Erythroblast (primary cell): Measurements from ENCODE around the gene IL1RAP.

Source experiments
- GATA1 ChIP-seq: IDR thresholded peaks from 2 replicates; pipeline ENCODE4 v1.6.1; 2011; ENCODE audit warnings: low read depth, mild to moderate bottlenecking, control low read depth, low read length, moderate library complexity
- POLR2A ChIP-seq: IDR thresholded peaks from 2 replicates; pipeline ENCODE4 v1.6.1; 2011; ENCODE audit warnings: mild to moderate bottlenecking, low read length

DNA sequence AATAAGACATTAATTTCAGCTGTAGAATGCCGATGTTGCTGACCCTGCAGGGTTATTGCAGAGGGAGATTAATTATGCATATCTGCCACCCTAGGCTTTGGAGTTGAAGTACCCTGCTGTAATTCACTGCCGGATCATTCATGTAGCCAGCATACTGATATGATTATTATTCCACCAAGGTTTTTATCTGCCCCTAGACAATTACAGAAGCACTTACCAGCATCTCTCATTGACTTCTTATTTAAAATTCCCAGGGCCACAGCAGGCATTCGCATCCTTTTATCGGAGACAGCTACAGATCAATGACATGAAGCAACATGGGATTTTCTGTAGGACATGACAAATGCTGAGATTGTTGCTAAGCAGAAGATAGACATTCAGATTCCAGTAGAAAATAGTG, 31.3 kb downstream of the IL1RAP start:
- TF ChIP-seq POLR2A (no peak), GATA1 (no peak)
